Suprapubic skin (tissue), 4 donors: ENCODE results near the gene ASB8. TPM values are rescaled to one million over a fixed set of nuclear protein-coding genes. Genes with fewer than 3 reads are reported as not detected.
A peak's percentile ranks its signal among the peaks of the same experiment; 100 is the strongest.

Source experiments
- DNase-seq, 2 donors: peaks; one replicate each; pipeline ENCODE4 v3.0.0-alpha.2; 2019; ENCODE audit warnings: low spot score in 2 of 2
- H3K27ac ChIP-seq: fragments of 200-600 bp; sonication (generic); one replicate; pipeline ENCODE4 v1.5.1; 2019
- H3K27me3 ChIP-seq: fragments of 200-600 bp; sonication (generic); one replicate; pipeline ENCODE4 v1.5.1; 2019
- H3K36me3 ChIP-seq: fragments of 200-600 bp; sonication (generic); one replicate; pipeline ENCODE4 v1.5.1; 2019
- H3K4me1 ChIP-seq: fragments of 200-600 bp; sonication (generic); one replicate; pipeline ENCODE4 v1.5.1; 2019
- H3K4me3 ChIP-seq: fragments of 200-600 bp; sonication (generic); one replicate; pipeline ENCODE4 v1.5.1; 2019; ENCODE audit warnings: mild to moderate bottlenecking
- H3K9me3 ChIP-seq: fragments of 200-600 bp; sonication (generic); one replicate; pipeline ENCODE4 v1.5.1; 2019
- CTCF ChIP-seq, 2 donors: fragments of 200-600 bp in 1 of 2; fragments of 450-650 bp in 1 of 2; sonication (generic) in 1 of 2; IDR thresholded peaks; one replicate each; pipeline ENCODE4 v1.5.1; 2016 to 2019; ENCODE audit warnings: antibody characterized with exemption in 2 of 2, mild to moderate bottlenecking in 1 of 2, moderate library complexity in 1 of 2
- EP300 ChIP-seq: sonication (generic); formaldehyde crosslinking; IDR thresholded peaks from one replicate; pipeline ENCODE4 v1.6.1; 2017; ENCODE audit warnings: antibody characterized with exemption
- POLR2A ChIP-seq, 2 donors: fragments of 450-650 bp; IDR thresholded peaks; one replicate each; pipeline ENCODE4 v1.6.1; 2017; ENCODE audit warnings: antibody characterized with exemption in 2 of 2, mild to moderate bottlenecking in 2 of 2, moderate library complexity in 2 of 2
- POLR2AphosphoS5 ChIP-seq, 3 donors: sonication (generic); formaldehyde crosslinking; IDR thresholded peaks; one replicate each; pipeline ENCODE4 v1.6.1; 2017; ENCODE audit warnings: antibody characterized with exemption in 3 of 3
- WGBS: methylation state at CpG from one replicate; pipeline ENCODE4 v1.1.5; 2018; 5-methylcytosine and 5-hydroxymethylcytosine counted together
- total RNA-seq, 4 donors: library from RNA; depleted of rRNA; stranded (reverse); fragments of >200 nt; gene quantifications; one replicate each; pipeline ENCODE4 v1.1.0, GENCODE V29; 2016

Gene ASB8
- total RNA-seq, 4 donors from 2014 or later = 19.8 to 49.4 (median 23.6) TPM

- Histone ChIP-seq H3K4me3 (peak within 1 kb of the TSS; percentile 93), H3K27me3 (no peaks in the 10 kb centered on the region), H3K27ac (peak within 1 kb of the TSS; percentile 95), H3K4me1 (peaks cover 25% of the 10 kb centered on the region), H3K36me3 (no peaks in the 10 kb centered on the region), H3K9me3 (no peaks in the 10 kb centered on the region)
- DNase-seq = peak; percentile 91 to 93
- under 1% methylated on average over 50 of the region's 53 CpGs for WGBS
- TF ChIP-seq POLR2AphosphoS5 (IDR thresholded peaks at IDR 0.05) (peak in 2 of 3 donors; percentile 48 to 73), POLR2A (IDR thresholded peaks at IDR 0.05) (no peak), CTCF (IDR thresholded peaks at IDR 0.05) (peak; percentile 17 to 23), EP300 (no peak)
Observed at GRCh38 chr12:48105867-48106680, 51.2 kb downstream of the ASB8 start, which contains the start of gene SENP1. SENP1 (minus strand) TSS chr12:48106079; CDS start chr12:48101472, 4,607 bp downstream.

- Histone ChIP-seq H3K9me3 (no peaks in the 10 kb centered on the region), H3K27me3 (no peaks in the 10 kb centered on the region), H3K36me3 (no peaks in the 10 kb centered on the region), H3K4me3 (peak overlapping the region; percentile 93), H3K4me1 (peaks cover 25% of the 10 kb centered on the region), H3K27ac (peak overlapping the region; percentile 95)
- DNase-seq = no peak
- WGBS = under 1% methylated on average over 30 of the region's 30 CpGs
- TF ChIP-seq POLR2A (IDR thresholded peaks at IDR 0.05) (no peak), EP300 (no peak), CTCF (IDR thresholded peaks at IDR 0.05) (no peak), POLR2AphosphoS5 (IDR thresholded peaks at IDR 0.05) (no peak)
Observed at GRCh38 chr12:48105321-48105866, 51.9 kb downstream of the ASB8 start.

- peaks cover 25% of the 10 kb centered on the region for H3K4me1 ChIP-seq
- peak overlapping the region; percentile 93 for H3K4me3 ChIP-seq
- TF ChIP-seq EP300 (no peak), POLR2A (IDR thresholded peaks at IDR 0.05) (no peak), POLR2AphosphoS5 (IDR thresholded peaks at IDR 0.05) (no peak), CTCF (IDR thresholded peaks at IDR 0.05) (no peak)
- H3K36me3 ChIP-seq = no peaks in the 10 kb centered on the region
- no peaks in the 10 kb centered on the region for H3K9me3 ChIP-seq
- no peak for DNase-seq
- no peaks in the 10 kb centered on the region for H3K27me3 ChIP-seq
- no peak overlapping the region for H3K27ac ChIP-seq
- WGBS = 39% methylated on average over 4 of the region's 4 CpGs
Observed at GRCh38 chr12:48104531-48104930, 52.8 kb downstream of the ASB8 start.

Other genes starting within 250 kb of the ASB8 start
- gene TMEM106C, start 193.9 kb downstream of the ASB8 start, total RNA-seq = 10 to 100 TPM; 36.8 to 52.9 (median 46.5) TPM
- not detected for gene COL2A1, start 153.0 kb downstream of the ASB8 start, total RNA-seq
- gene SENP1, start 51.4 kb downstream of the ASB8 start, total RNA-seq = 10 to 100 TPM; 13.5 to 25.5 (median 20.0) TPM
- 10 to 100 TPM; 20.4 to 31.2 (median 27.7) TPM for gene PFKM, start 38.2 kb downstream of the ASB8 start, total RNA-seq
- under 1 TPM; 0.19 to 0.83 (median 0.60) TPM for gene CCDC184, start 26.1 kb upstream of the ASB8 start, total RNA-seq
- not detected for gene OR10AD1, start 45.8 kb upstream of the ASB8 start, total RNA-seq
- 10 to 100 TPM; 10.2 to 15.4 (median 13.2) TPM for gene ZNF641, start 193.4 kb upstream of the ASB8 start, total RNA-seq